Adrenal gland (tissue), 12 donors: ENCODE data around the gene TENM4. TPM values are rescaled to one million over a fixed set of nuclear protein-coding genes. Genes with fewer than 3 reads are reported as not detected.

ENCODE experiments used
- DNase-seq, 7 donors: peaks; one replicate each; pipeline ENCODE4 v3.0.0-alpha.2; 2019 to 2020
- H3K27ac ChIP-seq, 5 donors: fragments of 200-600 bp; sonication (generic) in 4 of 5; 1 replicate in 3 of 5; 2 replicates in 2 of 5; pipeline versions ENCODE4 v1.5.1 to v1.8.0; 2016 to 2020; ENCODE audit warnings: mild to moderate bottlenecking in 1 of 5
- H3K27me3 ChIP-seq: fragments of 200-600 bp; 2 replicates; pipeline ENCODE4 v1.8.0; 2021
- H3K36me3 ChIP-seq, 2 donors: fragments of 200-600 bp; replicated peaks in 1 of 2; 1 replicate in 1 of 2; 2 replicates in 1 of 2; pipeline versions ENCODE4 v1.5.1 to v1.8.0; 2018 to 2022
- H3K4me1 ChIP-seq, 2 donors: fragments of 200-600 bp; replicated peaks in 1 of 2; 1 replicate in 1 of 2; 2 replicates in 1 of 2; pipeline versions ENCODE4 v1.5.1 to v1.8.0; 2018 to 2021
- H3K4me3 ChIP-seq, 4 donors: fragments of 200-600 bp; sonication (generic) in 3 of 4; one replicate each; pipeline ENCODE4 v1.5.1; 2016 to 2018
- H3K9me3 ChIP-seq, 3 donors: fragments of 200-600 bp; sonication (generic) in 1 of 3; replicated peaks in 1 of 3; 1 replicate in 2 of 3; 2 replicates in 1 of 3; pipeline versions ENCODE4 v1.5.1 to v1.8.0; 2016 to 2021
- POLR2A ChIP-seq, 2 donors: fragments of 450-650 bp; IDR thresholded peaks; one replicate each; pipeline ENCODE4 v1.6.1; 2017; ENCODE audit warnings: antibody characterized with exemption in 2 of 2, mild to moderate bottlenecking in 2 of 2, moderate library complexity in 1 of 2
- WGBS, 4 donors: extraction: QIAGEN DNeasy Blood & Tissue Kit in 2 of 4; methylation state at CpG; one replicate each; pipeline versions ENCODE4 v1.1.5 to v1.1.7; 2013 to 2017; 5-methylcytosine and 5-hydroxymethylcytosine counted together
- intact Hi-C, 2 donors: fragments of 100-400 bp; cut with DNase I; formaldehyde crosslinking; loops; one replicate each; pipeline versions ENCODE4 v1.14.1 to v1.15.0; 2022 to 2023
- polyA plus RNA-seq, 3 donors: library from polyadenylated mRNA; stranded (reverse); fragments of 200-250 nt in 2 of 3; fragments of 350-450 nt in 1 of 3; fragmentation: Illumina TruSeq in 1 of 3; extraction: RNeasy Lipid Tissue Mini Kit (QIAGEN cat#74804) in 1 of 3; gene quantifications; one replicate each; pipeline ENCODE4 v1.2.3, GENCODE V29; 2013 to 2014
- total RNA-seq, 9 donors: library from RNA; depleted of rRNA in 4 of 9; stranded (reverse); fragments of >200 nt in 4 of 9; fragments of 120-200 nt in 1 of 9; fragmentation: NEBNext Ultra II Directional in 1 of 9; extraction: Animal tissue kit (Norgen Biotek cat#: 25700) in 1 of 9; gene quantifications; one replicate each; pipeline versions ENCODE4 v1.1.0 to v1.2.4, GENCODE V29; 2013 to 2023
- TF ChIP-seq, protein P1 (sequence below), 6 experiments: fragments of 450-650 bp in 4 of 6; fragments of 200-600 bp in 2 of 6; sonication (generic) in 1 of 6; IDR thresholded peaks; 1 replicate in 5 of 6; 2 replicates in 1 of 6; pipeline versions ENCODE4 v1.5.1 to v1.8.0; 2016 to 2021; ENCODE audit warnings: antibody characterized with exemption in 6 of 6, mild to moderate bottlenecking in 2 of 6, moderate library complexity in 1 of 6
- donor health status: healthy with polysubstance abuse.
- donor health status: Bipolar disorder and iron deficiency.
- donor health status: DM: yes; HTN: yes; CAD: no.
- donor health status: DM: no; HTN: no; CAD: no.
- donor health status: DM: no; HTN: no; CAD: no.
- donor health status: DM: yes; HTN: yes; CAD: no.

Gene TENM4
- total and polyA plus RNA-seq, 12 donors: 0.74 to 24.9 (median 6.7) TPM

DNA sequence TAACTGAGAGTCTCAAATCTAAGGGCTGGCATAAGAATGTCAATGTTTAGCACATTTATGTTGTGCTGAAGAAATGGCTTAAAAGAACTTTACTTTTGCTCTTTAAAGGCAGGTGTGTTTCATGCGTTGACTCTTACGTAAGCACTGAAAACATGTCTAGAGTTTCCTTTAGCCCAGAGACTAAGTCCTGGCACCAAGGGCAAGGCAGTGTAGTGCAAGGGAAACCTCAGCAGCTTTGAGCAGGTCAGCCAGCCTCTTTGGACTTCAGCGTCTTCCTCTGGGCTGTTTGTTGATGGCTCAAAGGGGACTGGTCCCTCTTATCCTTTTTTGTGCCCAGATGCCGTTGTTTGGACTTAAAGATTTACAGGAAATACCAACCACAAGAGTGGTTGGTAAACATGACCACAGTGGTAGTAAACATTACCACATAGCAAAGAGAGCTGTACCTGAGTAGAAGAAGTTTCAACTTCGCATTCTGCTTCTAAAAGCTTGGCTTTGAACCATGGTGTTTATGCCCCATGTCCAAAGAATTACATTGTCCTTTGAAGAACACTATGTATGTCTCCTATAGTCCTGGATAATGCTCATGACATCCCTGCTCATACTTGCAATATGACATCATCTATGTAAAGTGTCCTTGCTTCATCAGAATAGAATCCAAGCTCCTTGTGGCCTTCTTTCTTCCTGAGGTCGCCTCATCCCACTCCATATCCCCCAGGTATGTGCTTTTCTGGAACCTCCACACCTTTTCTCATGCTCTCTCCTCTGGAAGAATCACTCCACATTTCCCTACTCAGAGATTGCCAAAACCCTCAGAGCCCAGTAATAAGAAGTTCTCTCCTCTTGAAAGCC, 23.5 kb downstream of the TENM4 start:
- WGBS, 4 donors: 84 to 97% (median 90%) methylated on average over 6 of the region's 6 CpGs
- Histone ChIP-seq H3K4me1 (peaks cover 25 to 30% of the 10 kb centered on the region in 2 donors), H3K27me3 (no peaks in the 10 kb centered on the region), H3K4me3 (no peak overlapping the region), H3K27ac (no peak overlapping the region), H3K9me3 (no peaks in the 10 kb centered on the region), H3K36me3 (no peaks in the 10 kb centered on the region)
- DNase-seq: no peak
- intact Hi-C loops: no loop called here
- TF ChIP-seq POLR2A (IDR thresholded peaks at IDR 0.05): no peak
- TF ChIP-seq, protein P1, sequence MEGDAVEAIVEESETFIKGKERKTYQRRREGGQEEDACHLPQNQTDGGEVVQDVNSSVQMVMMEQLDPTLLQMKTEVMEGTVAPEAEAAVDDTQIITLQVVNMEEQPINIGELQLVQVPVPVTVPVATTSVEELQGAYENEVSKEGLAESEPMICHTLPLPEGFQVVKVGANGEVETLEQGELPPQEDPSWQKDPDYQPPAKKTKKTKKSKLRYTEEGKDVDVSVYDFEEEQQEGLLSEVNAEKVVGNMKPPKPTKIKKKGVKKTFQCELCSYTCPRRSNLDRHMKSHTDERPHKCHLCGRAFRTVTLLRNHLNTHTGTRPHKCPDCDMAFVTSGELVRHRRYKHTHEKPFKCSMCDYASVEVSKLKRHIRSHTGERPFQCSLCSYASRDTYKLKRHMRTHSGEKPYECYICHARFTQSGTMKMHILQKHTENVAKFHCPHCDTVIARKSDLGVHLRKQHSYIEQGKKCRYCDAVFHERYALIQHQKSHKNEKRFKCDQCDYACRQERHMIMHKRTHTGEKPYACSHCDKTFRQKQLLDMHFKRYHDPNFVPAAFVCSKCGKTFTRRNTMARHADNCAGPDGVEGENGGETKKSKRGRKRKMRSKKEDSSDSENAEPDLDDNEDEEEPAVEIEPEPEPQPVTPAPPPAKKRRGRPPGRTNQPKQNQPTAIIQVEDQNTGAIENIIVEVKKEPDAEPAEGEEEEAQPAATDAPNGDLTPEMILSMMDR (IDR thresholded peaks at IDR 0.05): no peak

DNA sequence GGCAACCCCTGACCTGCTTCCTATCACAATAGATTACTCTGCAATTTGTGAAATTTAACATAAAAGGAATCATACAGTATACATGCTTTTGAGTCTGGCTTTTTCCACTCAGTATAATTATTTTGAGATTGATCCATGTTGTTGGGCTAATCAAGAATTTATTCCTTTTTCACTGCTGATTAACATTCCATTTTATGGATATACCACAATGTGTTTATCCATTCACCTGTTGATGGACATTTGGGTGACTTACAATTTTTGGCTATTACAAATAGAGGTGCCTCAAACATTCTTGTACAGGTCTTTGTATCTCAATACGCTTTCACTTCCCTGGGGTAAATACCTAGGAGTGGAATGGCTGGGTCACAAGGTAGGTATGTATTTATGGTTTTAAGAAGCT, 24.9 kb downstream of the TENM4 start:
- DNase-seq: no peak
- intact Hi-C loops: no loop called here
- H3K36me3 ChIP-seq: no peaks in the 10 kb centered on the region

DNA sequence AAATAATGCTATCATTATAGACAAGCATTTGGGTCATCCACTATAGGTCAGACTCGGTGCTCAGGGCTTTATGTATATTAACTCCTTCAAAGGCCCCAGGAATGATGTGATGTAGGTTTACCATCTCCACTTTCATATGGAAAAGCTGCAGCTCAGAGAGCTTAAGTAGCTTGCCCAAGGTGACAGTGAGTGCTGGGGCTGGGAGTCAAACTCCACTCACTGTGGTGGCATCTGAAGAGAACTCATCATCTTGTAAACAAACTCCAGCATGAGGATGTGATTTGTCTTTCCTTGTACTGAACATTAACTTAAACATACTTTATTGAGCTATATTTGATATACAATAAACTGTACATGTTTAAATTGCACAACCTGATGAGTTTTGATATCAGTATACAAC, 25.4 kb downstream of the TENM4 start:
- no peak for DNase-seq
- TF ChIP-seq POLR2A (IDR thresholded peaks at IDR 0.05): no peak
- TF ChIP-seq, protein P1 (IDR thresholded peaks at IDR 0.05): no peak
- Histone ChIP-seq H3K27ac (peak overlapping the region in 4 of 5 donors; percentile 16 to 88 (median 72)), H3K4me3 (no peak overlapping the region), H3K27me3 (no peaks in the 10 kb centered on the region), H3K4me1 (peaks cover 25 to 30% of the 10 kb centered on the region in 2 donors), H3K36me3 (no peaks in the 10 kb centered on the region), H3K9me3 (no peaks in the 10 kb centered on the region)
- WGBS, 4 donors: 75 to 89% (median 83%) methylated on average over 1 of the region's 1 CpG
- intact Hi-C loops: no loop called here

More for the DNA sequence above, 24.9 kb downstream of the TENM4 start:
- no peaks in the 10 kb centered on the region for H3K27me3 ChIP-seq
- no peak overlapping the region for H3K4me3 ChIP-seq
- H3K27ac ChIP-seq: no peak overlapping the region
- peaks cover 25 to 30% of the 10 kb centered on the region in 2 donors for H3K4me1 ChIP-seq
- 94 to 100% (median 100%) methylated on average over 1 of the region's 1 CpG for WGBS, 4 donors
- no peaks in the 10 kb centered on the region for H3K9me3 ChIP-seq
- TF ChIP-seq, protein P1 (IDR thresholded peaks at IDR 0.05): no peak
- TF ChIP-seq POLR2A (IDR thresholded peaks at IDR 0.05): no peak

DNA sequence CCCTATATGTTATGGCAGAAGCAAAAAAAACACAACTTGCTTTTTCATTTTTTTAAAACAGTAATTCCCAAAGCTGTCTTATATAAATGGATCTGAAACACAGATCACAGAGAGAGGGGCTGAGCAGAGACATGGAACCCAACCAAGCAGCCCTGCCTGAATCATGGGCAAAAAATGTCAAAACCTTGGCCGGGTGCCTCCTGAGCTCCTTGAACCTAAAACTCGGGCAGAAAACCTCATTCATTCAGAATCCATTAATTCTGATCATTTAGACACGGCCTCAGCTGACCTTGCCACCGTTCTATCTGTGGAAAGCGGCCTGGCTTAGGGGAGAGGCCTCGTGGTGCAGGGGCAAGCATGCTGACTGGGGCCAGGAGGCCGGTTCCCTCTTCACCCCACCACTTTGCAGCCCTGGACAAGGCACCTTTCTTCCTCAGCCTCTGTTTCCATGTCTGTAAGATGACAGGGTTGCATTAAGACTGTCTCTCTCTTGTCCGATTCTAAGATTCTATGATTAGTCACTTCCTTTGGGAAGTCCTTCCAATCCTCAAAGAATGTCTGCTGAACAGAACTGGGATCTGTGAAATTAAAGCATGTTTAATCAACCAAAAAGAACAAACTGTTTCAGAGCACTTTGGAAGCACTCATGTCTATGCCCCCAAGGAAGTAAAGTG, 26.0 kb downstream of the TENM4 start:
- TF ChIP-seq POLR2A (IDR thresholded peaks at IDR 0.05): no peak
- TF ChIP-seq, protein P1 (IDR thresholded peaks at IDR 0.05): no peak
- intact Hi-C loops: no loop called here

More for the DNA sequence above, 26.0 kb downstream of the TENM4 start:
- Histone ChIP-seq H3K4me3 (no peak overlapping the region), H3K9me3 (no peaks in the 10 kb centered on the region), H3K36me3 (no peaks in the 10 kb centered on the region), H3K4me1 (peaks cover 25 to 30% of the 10 kb centered on the region in 2 donors), H3K27me3 (no peaks in the 10 kb centered on the region), H3K27ac (peak overlapping the region; percentile 16 to 88 (median 65))
- DNase-seq: peak; percentile 73 to 95 (median 90)
- WGBS, 4 donors: 33 to 38% (median 36%) methylated on average over 7 to 8 of the region's 8 CpGs
